Effector CD8-positive, alpha-beta T cell (primary cell): ENCODE results near the gene SLX4IP.
"Not testable (repeated sequence)": the region's sequence is repeated elsewhere in the genome, so short reads cannot be mapped to it uniquely, and the experiment has no call there.

ENCODE experiments used
- DNase-seq: peaks from one replicate; lab custom pipeline; 2025; lab: John Stamatoyannopoulos, UW
- total RNA-seq, 4 experiments: gene quantifications; one replicate each; lab custom pipeline; 2026; lab: John Stamatoyannopoulos, UW

The SLX4IP gene
- 7.5 to 11.6 (median 10.9) reads per million in 4 experiments for total RNA-seq

- DNase-seq: peak; percentile 73
These were observed at the start of gene SLX4IP for GRCh38 chr20:10434832-10435812. SLX4IP (plus strand) TSS chr20:10435305; CDS start chr20:10458205, 22,900 bp downstream.

- no peak for DNase-seq
These were observed 49.1 kb upstream of the SLX4IP start for GRCh38 chr20:10385850-10386544.

- DNase-seq: no peak
These were observed 47.4 kb upstream of the SLX4IP start for GRCh38 chr20:10387686-10388085.

DNA sequence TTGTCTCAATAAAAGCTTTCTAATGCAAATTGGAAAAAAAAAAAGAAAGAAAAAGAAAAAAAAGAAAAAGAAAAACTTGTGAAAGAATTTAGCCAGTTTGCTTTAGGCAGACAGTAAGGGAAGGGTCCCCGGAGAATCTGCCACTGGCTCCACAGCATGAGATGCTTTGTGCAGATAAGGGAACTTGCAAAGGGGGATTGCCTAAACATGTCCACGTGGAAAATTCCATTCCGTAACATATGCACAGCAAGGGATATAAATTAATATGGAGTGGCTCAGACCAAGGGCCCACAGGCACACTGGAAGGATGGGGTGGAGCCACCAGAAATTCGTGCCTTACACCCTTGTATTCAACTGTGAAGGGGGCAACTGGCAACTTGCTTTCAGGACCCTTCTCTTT is 46.5 kb upstream of the SLX4IP start:
- DNase-seq: no peak

- DNase-seq: no peak
These were observed 44.4 kb upstream of the SLX4IP start for GRCh38 chr20:10390709-10391108.

DNA sequence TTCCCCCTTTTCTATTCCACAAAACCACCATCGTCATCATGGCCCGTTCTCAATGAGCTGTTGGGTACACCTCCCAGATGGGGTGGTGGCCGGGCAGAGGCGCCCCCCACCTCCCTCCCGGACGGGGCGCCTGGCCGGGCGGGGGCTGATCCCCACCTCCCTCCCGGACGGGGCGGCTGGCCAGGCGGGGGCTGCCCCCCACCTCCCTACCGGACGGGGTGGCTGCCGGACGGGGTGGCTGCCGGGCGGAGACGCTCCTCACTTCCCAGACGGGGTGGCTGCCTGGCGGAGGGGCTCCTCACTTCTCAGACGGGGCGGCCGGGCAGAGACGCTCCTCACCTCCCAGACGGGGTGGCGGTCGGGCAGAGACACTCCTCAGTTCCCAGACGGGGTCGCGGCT is 40.4 kb upstream of the SLX4IP start:
- DNase-seq: not testable (repeated sequence)

- DNase-seq: no peak
These were observed 36.2 kb upstream of the SLX4IP start for GRCh38 chr20:10398834-10399369.

DNA sequence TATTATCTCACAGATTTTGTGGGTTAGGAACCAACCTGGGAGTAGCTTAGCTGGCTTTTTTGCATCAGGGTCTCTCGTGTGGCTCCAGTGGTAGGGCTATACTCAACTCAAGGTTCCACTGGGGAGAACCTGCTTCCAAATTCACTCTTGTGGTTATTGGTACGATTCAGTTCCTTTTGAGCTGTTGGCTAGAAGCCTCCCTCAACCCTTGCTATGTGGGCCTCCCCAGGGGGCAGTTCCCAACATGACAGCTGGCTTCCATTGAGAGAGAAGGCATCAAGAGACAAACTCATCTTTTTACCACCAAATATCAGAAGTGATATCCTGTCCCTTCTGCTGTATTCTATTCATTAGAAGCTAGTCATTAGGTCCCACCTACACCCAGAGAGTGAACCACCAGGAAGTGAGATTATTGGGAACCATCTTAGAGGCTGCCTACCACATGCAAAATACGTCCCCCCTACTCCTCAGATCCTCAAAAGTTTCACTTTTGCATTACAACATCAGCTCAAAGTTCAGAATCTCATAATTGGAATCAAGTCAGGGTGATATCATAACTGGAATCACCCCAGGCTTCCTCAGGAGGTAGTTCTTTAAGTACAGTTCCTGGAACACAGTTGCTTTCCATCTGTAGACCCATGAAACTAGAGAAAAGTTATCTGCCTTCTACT is 32.0 kb upstream of the SLX4IP start:
- DNase-seq: no peak

- DNase-seq: no peak
These were observed 31.0 kb upstream of the SLX4IP start for GRCh38 chr20:10404023-10404628.

- DNase-seq: no peak
These were observed 30.1 kb upstream of the SLX4IP start for GRCh38 chr20:10404959-10405530.

GRCh38 chr20:10408108-10408813 is 26.8 kb upstream of the SLX4IP start:
- no peak for DNase-seq

GRCh38 chr20:10411673-10412072 is 23.4 kb upstream of the SLX4IP start:
- DNase-seq: no peak

GRCh38 chr20:10412591-10413408 is 22.3 kb upstream of the SLX4IP start:
- no peak for DNase-seq

- no peak for DNase-seq
These were observed 20.0 kb upstream of the SLX4IP start for GRCh38 chr20:10415013-10415650.

- DNase-seq: not testable (repeated sequence)
These were observed 17.9 kb upstream of the SLX4IP start for GRCh38 chr20:10417218-10417617.

DNA sequence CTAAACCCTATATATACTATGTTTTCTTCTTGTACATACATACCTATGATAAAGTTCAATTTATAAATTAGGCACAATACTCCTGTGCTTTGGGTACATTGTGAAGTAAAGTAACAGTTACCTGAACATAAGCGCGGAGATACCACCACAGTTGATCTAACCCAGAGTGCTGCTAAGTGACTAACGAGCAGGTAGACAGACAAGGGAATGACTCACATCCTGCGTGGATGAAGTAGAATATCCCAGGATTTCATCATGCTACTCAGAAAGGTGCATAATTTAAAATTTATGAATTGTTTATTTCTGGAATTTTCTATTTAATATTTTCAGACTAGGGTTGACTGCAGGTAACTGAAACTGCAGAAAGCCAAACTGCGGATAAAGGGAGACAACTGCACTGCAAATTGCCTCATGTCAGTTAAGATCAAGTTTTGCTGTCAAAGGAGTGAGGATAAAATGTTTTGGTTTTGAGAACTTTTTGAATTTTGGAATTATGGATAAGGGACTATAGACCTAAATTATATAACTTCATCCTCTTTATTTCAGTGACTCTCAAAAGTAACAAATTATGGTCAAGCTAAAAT is 15.5 kb upstream of the SLX4IP start:
- DNase-seq: no peak

DNA sequence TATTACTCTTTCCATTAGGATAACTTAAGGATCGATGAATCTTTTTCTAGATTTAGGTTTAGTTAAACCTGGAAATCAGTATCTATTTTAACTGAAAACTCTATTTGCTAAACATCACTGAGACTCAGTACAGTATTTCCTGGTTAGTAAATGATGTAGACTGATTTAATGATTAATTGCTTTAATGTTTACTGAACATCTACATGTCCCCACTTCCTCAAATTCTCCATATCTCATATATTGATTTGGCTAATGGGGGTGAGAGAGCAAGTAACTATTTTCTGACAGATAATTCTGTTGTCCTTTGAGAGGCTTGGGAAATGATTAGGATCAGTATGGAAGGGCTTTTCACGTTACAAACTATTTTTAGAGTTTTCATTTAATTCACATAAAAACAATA is 11.4 kb upstream of the SLX4IP start:
- no peak for DNase-seq

DNA sequence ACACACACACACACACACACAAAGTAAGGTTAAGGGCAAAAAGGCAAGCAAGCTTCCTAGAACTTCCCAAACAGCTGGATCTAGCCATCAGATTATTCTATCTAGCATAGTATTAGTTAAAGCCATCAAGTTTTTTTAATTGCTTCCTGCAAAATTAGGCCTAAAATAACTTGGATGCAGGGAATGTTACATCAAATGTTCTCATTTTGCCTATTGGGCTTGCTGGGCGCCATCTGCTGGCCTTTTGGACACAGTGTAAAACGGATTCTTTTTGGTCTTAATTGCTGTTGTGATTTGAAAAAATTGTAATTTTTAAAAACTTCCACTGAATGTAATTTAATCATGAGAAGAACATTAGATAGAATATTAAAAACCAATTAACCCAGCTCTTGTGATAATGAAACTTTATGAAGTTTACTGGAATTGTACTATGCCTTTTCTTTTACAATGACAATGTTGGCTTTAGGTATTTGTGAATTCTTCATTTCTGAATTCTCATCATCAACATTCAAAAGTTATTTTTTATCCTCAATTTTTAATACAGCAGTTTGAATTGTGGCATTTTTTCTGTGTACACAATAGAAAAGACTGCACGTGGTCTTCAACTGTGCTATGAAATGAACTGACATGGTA is 7.9 kb upstream of the SLX4IP start:
- DNase-seq: peak; percentile 8
